ENCODE measurements around the gene CTIF.

Gene CTIF

DNA sequence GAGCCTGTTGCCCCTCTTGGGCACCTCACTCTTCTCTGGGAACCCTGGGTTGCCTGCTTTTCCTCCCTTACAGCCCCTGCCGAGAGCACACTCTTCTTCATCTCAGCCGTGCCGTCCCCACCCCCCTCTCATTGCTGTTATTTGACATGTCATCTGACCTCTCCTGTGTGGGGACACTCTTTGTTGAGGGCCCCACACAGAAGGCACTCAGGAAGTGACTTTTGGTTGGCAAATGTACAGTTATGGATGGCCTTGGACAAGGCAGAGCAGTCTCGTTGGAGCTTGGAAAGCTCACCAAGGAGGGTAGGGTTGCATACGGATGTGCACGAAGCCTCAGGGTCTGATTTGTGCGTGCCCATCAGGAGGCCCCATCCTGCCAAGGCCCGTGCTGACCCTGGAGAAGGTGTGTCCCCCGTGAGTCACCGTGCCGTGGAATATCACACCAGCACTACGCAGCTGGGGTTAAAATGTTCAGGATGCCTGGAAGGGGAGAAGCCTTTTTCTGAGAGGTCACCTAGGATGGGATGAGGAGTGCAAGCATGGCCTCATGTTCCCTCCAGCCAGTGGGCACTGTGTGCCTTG is 93.9 kb downstream of the CTIF start:
- TF ChIP-seq, protein P1, sequence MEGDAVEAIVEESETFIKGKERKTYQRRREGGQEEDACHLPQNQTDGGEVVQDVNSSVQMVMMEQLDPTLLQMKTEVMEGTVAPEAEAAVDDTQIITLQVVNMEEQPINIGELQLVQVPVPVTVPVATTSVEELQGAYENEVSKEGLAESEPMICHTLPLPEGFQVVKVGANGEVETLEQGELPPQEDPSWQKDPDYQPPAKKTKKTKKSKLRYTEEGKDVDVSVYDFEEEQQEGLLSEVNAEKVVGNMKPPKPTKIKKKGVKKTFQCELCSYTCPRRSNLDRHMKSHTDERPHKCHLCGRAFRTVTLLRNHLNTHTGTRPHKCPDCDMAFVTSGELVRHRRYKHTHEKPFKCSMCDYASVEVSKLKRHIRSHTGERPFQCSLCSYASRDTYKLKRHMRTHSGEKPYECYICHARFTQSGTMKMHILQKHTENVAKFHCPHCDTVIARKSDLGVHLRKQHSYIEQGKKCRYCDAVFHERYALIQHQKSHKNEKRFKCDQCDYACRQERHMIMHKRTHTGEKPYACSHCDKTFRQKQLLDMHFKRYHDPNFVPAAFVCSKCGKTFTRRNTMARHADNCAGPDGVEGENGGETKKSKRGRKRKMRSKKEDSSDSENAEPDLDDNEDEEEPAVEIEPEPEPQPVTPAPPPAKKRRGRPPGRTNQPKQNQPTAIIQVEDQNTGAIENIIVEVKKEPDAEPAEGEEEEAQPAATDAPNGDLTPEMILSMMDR (IDR thresholded peaks at IDR 0.05; ENCODE audit: low read depth, low read length): no peak
- Histone ChIP-seq H3K4me3 (ENCODE audit: low read depth, low read length) (no peak overlapping the region), H3K36me3 (no peaks in the 10 kb centered on the region), H3K4me1 (no peaks in the 10 kb centered on the region), H3K9me3 (no peaks in the 10 kb centered on the region), H3K27me3 (no peaks in the 10 kb centered on the region)
- no peak for DNase-seq

DNA sequence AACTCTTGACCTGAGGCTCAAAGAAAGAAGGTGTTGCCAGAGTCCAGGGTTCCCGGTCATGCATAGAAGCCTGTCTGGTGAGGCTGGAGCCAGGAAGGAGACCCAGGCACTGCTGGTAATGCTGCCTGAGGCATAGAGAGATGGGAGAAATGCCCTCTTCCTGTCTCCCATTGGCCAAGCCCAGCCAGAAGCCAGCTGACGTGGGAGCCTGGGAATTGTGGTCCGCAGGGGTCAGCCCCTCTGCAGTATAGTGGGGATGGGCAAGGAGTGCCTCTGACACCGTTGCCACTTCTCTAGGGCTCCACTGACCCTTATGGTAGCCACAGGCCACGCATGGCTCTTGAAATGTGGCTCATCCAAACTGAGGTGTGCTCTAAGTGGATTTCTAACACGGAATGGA is 95.7 kb downstream of the CTIF start:
- H3K27me3 ChIP-seq: no peaks in the 10 kb centered on the region
- H3K36me3 ChIP-seq: no peaks in the 10 kb centered on the region
- no peak overlapping the region for H3K4me3 ChIP-seq (ENCODE audit: low read depth, low read length)
- no peak for DNase-seq
- H3K4me1 ChIP-seq: no peaks in the 10 kb centered on the region
- H3K9me3 ChIP-seq: no peaks in the 10 kb centered on the region
- TF ChIP-seq, protein P1 (IDR thresholded peaks at IDR 0.05; ENCODE audit: low read depth, low read length): no peak

DNA sequence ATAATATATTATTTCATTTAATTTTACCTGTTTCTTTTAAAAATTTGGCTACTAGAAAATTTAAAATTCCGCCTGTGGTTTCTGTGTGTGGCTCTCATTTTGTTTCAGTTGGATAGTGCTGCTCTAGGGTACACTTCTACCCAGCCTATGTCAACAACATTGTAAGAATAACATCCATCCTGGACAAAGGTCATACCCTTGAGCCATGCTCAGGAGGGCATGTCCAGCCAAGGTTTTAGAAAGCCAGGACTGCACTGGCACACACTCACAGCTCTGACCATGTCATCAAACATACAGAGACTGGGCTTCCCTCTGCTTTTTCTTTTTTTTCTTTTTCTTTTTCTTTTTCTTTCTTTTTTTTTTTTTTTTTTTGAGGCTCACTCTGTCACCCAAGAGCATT is 96.1 kb downstream of the CTIF start:
- Histone ChIP-seq H3K36me3 (no peaks in the 10 kb centered on the region), H3K4me1 (no peaks in the 10 kb centered on the region), H3K27me3 (no peaks in the 10 kb centered on the region), H3K9me3 (no peaks in the 10 kb centered on the region), H3K4me3 (ENCODE audit: low read depth, low read length) (no peak overlapping the region)
- TF ChIP-seq, protein P1 (IDR thresholded peaks at IDR 0.05; ENCODE audit: low read depth, low read length): no peak
- DNase-seq: no peak

DNA sequence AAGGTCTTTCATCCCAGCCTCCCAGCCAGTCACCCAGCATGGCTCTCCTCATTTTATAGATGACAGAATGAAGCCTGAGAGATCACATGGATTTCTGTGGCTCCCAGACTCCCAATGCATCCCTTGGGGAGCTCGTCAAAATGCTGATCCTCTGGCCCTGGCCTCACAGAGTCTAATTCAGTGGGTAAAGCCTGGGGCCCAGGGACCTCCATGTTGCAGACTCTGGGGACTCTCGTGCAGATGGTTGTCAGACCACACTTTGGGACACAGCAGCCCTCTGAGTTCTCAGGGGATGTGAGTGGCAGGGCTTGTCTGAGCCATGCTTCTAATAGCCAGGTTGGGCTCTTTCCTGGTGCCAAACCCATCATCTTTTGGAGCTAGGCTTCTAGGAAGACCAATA is 97.0 kb downstream of the CTIF start:
- Histone ChIP-seq H3K9me3 (no peaks in the 10 kb centered on the region), H3K4me1 (no peaks in the 10 kb centered on the region), H3K4me3 (ENCODE audit: low read depth, low read length) (no peak overlapping the region), H3K36me3 (no peaks in the 10 kb centered on the region), H3K27me3 (no peaks in the 10 kb centered on the region)
- DNase-seq: no peak
- TF ChIP-seq, protein P1 (IDR thresholded peaks at IDR 0.05; ENCODE audit: low read depth, low read length): no peak

DNA sequence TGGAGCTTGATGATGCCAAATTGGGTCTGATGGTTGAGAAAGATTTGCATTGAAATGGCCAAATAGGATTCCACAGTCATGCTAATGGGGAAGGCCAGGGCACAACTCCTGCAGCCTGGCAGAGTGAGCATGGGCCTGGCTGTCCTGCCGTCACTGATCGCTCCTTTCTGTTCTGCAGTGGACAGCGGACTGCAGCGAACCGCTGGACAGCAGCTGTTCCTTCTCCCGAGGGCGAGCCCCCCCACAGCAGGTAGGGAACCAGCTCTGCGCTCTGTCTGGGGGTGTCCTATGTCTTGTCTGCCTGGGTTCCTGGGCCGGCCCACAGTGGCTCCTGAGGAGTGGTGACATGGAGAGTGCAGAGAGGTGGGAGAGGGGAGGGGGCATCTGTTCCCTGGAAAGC is 97.6 kb downstream of the CTIF start:
- Histone ChIP-seq H3K4me3 (ENCODE audit: low read depth, low read length) (no peak overlapping the region), H3K36me3 (no peaks in the 10 kb centered on the region), H3K4me1 (no peaks in the 10 kb centered on the region), H3K27me3 (no peaks in the 10 kb centered on the region), H3K9me3 (no peaks in the 10 kb centered on the region)
- TF ChIP-seq, protein P1 (IDR thresholded peaks at IDR 0.05; ENCODE audit: low read depth, low read length): no peak
- no peak for DNase-seq

DNA sequence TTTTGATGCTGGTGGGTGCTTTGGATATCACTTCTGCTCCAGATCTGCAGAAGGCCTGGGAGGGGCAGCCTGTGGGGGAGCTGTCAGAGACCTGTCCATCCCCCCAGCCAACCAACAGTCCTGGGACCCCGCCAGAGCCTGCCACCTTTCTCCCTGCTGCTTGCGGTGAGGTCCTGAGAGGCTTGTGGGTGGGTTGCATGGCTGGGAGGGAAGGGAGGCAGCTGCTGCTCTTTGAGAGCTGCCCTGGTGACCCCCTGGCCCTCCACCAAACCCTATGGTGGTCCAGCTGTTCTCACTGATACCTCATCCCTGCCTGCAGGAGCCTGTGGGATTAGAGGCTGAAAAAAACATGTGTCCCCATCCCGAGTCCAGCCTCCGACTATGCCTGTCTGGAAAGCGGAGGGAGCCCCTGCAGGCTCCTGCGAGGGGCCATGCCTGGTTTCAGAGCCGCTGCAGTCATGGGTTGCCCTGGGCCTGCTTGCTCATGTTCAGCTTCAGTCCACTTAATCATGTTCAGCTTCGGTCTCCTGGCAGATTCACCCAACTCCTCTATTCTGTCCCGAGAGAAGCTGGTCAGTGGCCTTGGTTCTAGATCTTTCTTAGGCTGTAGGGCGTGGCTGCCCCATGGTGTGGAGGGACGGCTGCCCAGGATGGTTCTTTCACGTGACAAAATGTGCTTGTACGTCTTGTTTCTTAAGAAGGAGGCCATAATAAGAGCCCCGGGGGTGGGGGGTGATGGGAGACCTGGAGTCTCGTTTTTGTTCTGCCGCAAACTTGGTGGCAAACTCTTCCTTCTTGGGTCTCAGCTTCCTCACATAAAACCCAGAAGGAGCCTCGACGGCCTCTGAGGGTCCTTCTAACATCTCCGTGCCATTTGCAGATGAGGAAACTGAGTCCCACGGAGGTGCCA is 98.5 kb downstream of the CTIF start:
- H3K9me3 ChIP-seq: no peaks in the 10 kb centered on the region
- H3K36me3 ChIP-seq: no peaks in the 10 kb centered on the region
- DNase-seq: no peak
- no peaks in the 10 kb centered on the region for H3K27me3 ChIP-seq
- no peaks in the 10 kb centered on the region for H3K4me1 ChIP-seq
- no peak overlapping the region for H3K4me3 ChIP-seq (ENCODE audit: low read depth, low read length)
- TF ChIP-seq, protein P1 (IDR thresholded peaks at IDR 0.05; ENCODE audit: low read depth, low read length): no peak

Measured in BE2C (cell line).